ENCODE results near the gene PRCP. TPM values are rescaled to one million over a fixed set of nuclear protein-coding genes. Genes with fewer than 3 reads are reported as not detected.
A peak's percentile ranks its signal among the peaks of the same experiment; 100 is the strongest.
"Not testable (repeated sequence)": the region's sequence is repeated elsewhere in the genome, so short reads cannot be mapped to it uniquely, and the experiment has no call there.

Gene PRCP
- total and polyA plus RNA-seq, 2 donors (not counting 3 experiments of a cell fraction or from before 2014, with no cell fraction given) = 170 to 277 TPM

DNA sequence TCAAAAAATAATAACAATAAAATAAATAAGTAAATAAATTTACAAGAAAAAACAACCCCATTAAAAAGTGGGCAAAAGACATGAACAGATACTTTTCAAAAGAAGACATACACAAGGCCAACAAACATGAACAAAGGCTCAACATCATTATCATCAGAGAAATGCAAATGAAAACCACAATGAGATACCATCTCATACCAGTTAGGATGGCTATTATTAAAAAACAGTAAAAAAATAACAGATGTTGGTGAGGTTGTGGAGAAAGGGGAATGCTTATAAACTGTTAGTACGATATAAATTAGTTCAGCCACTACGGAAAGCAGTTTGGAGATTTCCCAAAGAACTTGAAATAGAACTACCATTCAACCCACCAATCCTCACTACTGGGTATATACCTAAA is 44.6 kb downstream of the PRCP start:
- peaks cover 55% of the 10 kb centered on the region for H3K4me1 ChIP-seq (ENCODE audit: control insufficient read depth, extremely low read depth, insufficient read depth, low read length)

DNA sequence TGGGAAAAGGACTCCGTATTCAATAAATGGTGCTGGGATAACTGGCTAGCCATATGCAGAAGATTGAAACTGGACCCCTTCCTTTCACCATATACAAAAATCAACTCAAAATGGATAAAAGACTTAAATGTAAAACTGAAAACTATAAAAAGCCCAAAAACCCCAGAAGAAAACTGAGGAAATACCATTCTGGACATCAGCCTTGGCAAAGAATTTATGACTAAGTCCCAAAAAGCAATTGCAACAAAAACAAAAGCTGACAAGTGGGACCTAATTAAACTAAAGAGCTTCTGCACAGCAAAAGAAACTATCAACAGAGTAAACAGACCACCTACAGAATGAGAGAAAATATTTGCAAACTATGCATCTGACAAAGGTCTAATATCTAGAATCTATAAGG is 45.3 kb downstream of the PRCP start:
- intact Hi-C loops (cut with micrococcal nuclease) = loop anchor here (1.0 to 5.0 kb wide), 2 partner anchors 18 to 38 kb away; no protein-coding TSS in a partner anchor
- H4K20me1 ChIP-seq (replicated peaks; ENCODE audit: control insufficient read depth, extremely low read depth, insufficient read depth, low read length); FAIRE-seq; H2AFZ ChIP-seq (ENCODE audit: low read depth, low read length); POLR2A ChIA-PET; DNase-seq (ENCODE audit: low read depth, low spot score); BruUV-seq (replicated peaks); H3K27me3 ChIP-seq (ENCODE audit: control insufficient read depth in 2 of 2, insufficient read depth in 2 of 2, low read length in 2 of 2); H3K36me3 ChIP-seq (ENCODE audit: control insufficient read depth in 2 of 2, extremely low read depth in 1 of 2, insufficient read depth in 2 of 2, low read length in 2 of 2); dilution Hi-C loops (cut with MboI; ENCODE audit: extremely low pct_ligation_motif_present, low sequenced_read_pairs); H3K4me3 ChIP-seq (replicated peaks in 1 of 3; ENCODE audit: insufficient read depth in 1 of 3, low read depth in 1 of 3, low read length in 3 of 3); H3K9me3 ChIP-seq (replicated peaks; ENCODE audit: control insufficient read depth, insufficient read depth, low read length); H3K9me1 ChIP-seq (replicated peaks; ENCODE audit: control insufficient read depth, extremely low read depth, insufficient read depth, low read length): not testable (repeated sequence)
- Histone ChIP-seq H3K27ac (ENCODE audit: insufficient read depth, low read depth, low read length) (peak overlapping the region; percentile 75), H3K4me2 (ENCODE audit: insufficient read depth, low read length) (peak overlapping the region; percentile 75), H3K4me1 (ENCODE audit: control insufficient read depth, extremely low read depth, insufficient read depth, low read length) (peaks cover 49% of the 10 kb centered on the region), H3K79me2 (ENCODE audit: control insufficient read depth, insufficient read depth, low read length) (peaks cover 15% of the 10 kb centered on the region), H3K9ac (replicated peaks; ENCODE audit: extremely low read depth, insufficient read depth, low read length) (peak overlapping the region; percentile 17)
- CTCF ChIA-PET = interaction anchor here (1.0 to 6.3 kb wide), 5 partner anchors 10 to 79 kb away, joined by 3 to 46 read pairs (median 7); no protein-coding TSS in a partner anchor

More for the DNA sequence above, 44.6 kb downstream of the PRCP start:
- DNase-seq (ENCODE audit: low read depth, low spot score) (no peak), FAIRE-seq (no peak)
- intact Hi-C loops (cut with micrococcal nuclease) (no loop called here), dilution Hi-C loops (cut with MboI; ENCODE audit: extremely low pct_ligation_motif_present, low sequenced_read_pairs) (no loop called here)
- Histone ChIP-seq H4K20me1 (replicated peaks; ENCODE audit: control insufficient read depth, extremely low read depth, insufficient read depth, low read length) (no peaks in the 10 kb centered on the region), H3K9me1 (replicated peaks; ENCODE audit: control insufficient read depth, extremely low read depth, insufficient read depth, low read length) (no peaks in the 10 kb centered on the region), H3K4me3 (replicated peaks in 1 of 3; ENCODE audit: insufficient read depth in 1 of 3, low read depth in 1 of 3, low read length in 3 of 3) (no peak overlapping the region), H3K27me3 (ENCODE audit: control insufficient read depth in 2 of 2, insufficient read depth in 2 of 2, low read length in 2 of 2) (no peaks in the 10 kb centered on the region), H2AFZ (ENCODE audit: low read depth, low read length) (no peak overlapping the region), H3K4me2 (ENCODE audit: insufficient read depth, low read length) (no peak overlapping the region), H3K9ac (replicated peaks; ENCODE audit: extremely low read depth, insufficient read depth, low read length) (no peak overlapping the region), H3K36me3 (ENCODE audit: control insufficient read depth in 2 of 2, extremely low read depth in 1 of 2, insufficient read depth in 2 of 2, low read length in 2 of 2) (no peaks in the 10 kb centered on the region), H3K9me3 (replicated peaks; ENCODE audit: control insufficient read depth, insufficient read depth, low read length) (no peaks in the 10 kb centered on the region), H3K79me2 (ENCODE audit: control insufficient read depth, insufficient read depth, low read length) (peaks cover 15% of the 10 kb centered on the region), H3K27ac (ENCODE audit: insufficient read depth, low read depth, low read length) (no peak overlapping the region)
- ChIA-PET CTCF (interaction anchor here (1.3 to 6.3 kb wide), 4 partner anchors 11 to 80 kb away, joined by 4 to 46 read pairs (median 8); no protein-coding TSS in a partner anchor), POLR2A (no interaction called here)
- no peak for TF ChIP-seq FOS (IDR thresholded peaks at IDR 0.05; ENCODE audit: borderline replicate concordance, insufficient read depth, low read length)
- TF ChIP-seq, protein P1, sequence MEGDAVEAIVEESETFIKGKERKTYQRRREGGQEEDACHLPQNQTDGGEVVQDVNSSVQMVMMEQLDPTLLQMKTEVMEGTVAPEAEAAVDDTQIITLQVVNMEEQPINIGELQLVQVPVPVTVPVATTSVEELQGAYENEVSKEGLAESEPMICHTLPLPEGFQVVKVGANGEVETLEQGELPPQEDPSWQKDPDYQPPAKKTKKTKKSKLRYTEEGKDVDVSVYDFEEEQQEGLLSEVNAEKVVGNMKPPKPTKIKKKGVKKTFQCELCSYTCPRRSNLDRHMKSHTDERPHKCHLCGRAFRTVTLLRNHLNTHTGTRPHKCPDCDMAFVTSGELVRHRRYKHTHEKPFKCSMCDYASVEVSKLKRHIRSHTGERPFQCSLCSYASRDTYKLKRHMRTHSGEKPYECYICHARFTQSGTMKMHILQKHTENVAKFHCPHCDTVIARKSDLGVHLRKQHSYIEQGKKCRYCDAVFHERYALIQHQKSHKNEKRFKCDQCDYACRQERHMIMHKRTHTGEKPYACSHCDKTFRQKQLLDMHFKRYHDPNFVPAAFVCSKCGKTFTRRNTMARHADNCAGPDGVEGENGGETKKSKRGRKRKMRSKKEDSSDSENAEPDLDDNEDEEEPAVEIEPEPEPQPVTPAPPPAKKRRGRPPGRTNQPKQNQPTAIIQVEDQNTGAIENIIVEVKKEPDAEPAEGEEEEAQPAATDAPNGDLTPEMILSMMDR (IDR thresholded peaks at IDR 0.05; ENCODE audit: extremely low read depth in 1 of 2, insufficient read depth in 1 of 2, low read depth in 1 of 2, low read length in 2 of 2) = no peak
- TF ChIP-seq POLR2A (IDR thresholded peaks at IDR 0.05; ENCODE audit: low read depth, low read length) = no peak
- TF ChIP-seq GATA2 (IDR thresholded peaks at IDR 0.05; ENCODE audit: insufficient read depth, insufficient read length, low read depth, low read length) = no peak
- TF ChIP-seq MYC (IDR thresholded peaks at IDR 0.05; ENCODE audit: low read depth, low read length) = no peak
- TF ChIP-seq JUN (IDR thresholded peaks at IDR 0.05; ENCODE audit: borderline replicate concordance, insufficient read depth, insufficient read length, low read depth) = no peak
- TF ChIP-seq, protein P2, sequence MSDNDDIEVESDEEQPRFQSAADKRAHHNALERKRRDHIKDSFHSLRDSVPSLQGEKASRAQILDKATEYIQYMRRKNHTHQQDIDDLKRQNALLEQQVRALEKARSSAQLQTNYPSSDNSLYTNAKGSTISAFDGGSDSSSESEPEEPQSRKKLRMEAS (IDR thresholded peaks at IDR 0.05; ENCODE audit: insufficient read depth, insufficient read length) = no peak
- TF ChIP-seq EZH2 (IDR thresholded peaks at IDR 0.05; ENCODE audit: borderline replicate concordance, low read depth, low read length, severe bottlenecking) = no peak
- no peak for TF ChIP-seq POLR2AphosphoS5 (IDR thresholded peaks at IDR 0.05; ENCODE audit: insufficient read depth, low read depth, low read length)
- BruUV-seq (replicated peaks) = no TSS peak

Data from endothelial cell of umbilical vein (primary cell).